Measurements from ENCODE around the gene KCNIP1. TPM values are rescaled to one million over a fixed set of nuclear protein-coding genes. Genes with fewer than 3 reads are reported as not detected.

The KCNIP1 gene
- total and polyA plus RNA-seq, 2 of the 8 experiments (the other 6 are each of a cell fraction or from before 2014, with no cell fraction given) = 0.52 to 0.83 TPM

GRCh38 chr5:170579601-170580000, 75.8 kb downstream of the KCNIP1 start:
- no peaks in the 10 kb centered on the region for H3K36me3 ChIP-seq (ENCODE audit: control insufficient read depth in 2 of 4, insufficient read depth in 4 of 4, low read length in 3 of 4)
- H4K8ac ChIP-seq (ENCODE audit: extremely low read depth, insufficient read depth, low read length) = no peak overlapping the region
- H3K23me2 ChIP-seq (ENCODE audit: low read depth, low read length) = no peaks in the 10 kb centered on the region; the same call in 1 of the 2 replicates
- 81% methylated on average over 3 of the region's 3 CpGs; no CpG with 5 or more reads in 1 of the 2 experiments for WGBS, 2 experiments (ENCODE audit: extremely low coverage in 1 of 2, insufficient coverage in 1 of 2, insufficient read length in 1 of 2, insufficient replicate concordance in 2 of 2, low coverage in 1 of 2, low lambda C conversion rate in 2 of 2, missing lambda C conversion rate in 1 of 2)
- ChIA-PET CTCF (ENCODE audit: partially characterized antibody) (interaction anchor here (0.8 to 1.4 kb wide), 3 partner anchors 9 to 145 kb away, joined by 3 to 4 read pairs (median 4); no protein-coding TSS in a partner anchor), POLR2A (ENCODE audit: partially characterized antibody) (interaction anchor here (0.8 to 1.2 kb wide), 2 partner anchors 9 to 17 kb away, joined by 3 to 4 read pairs; no protein-coding TSS in a partner anchor)
- no peak overlapping the region for H3K9ac ChIP-seq (replicated peaks in 1 of 4; ENCODE audit: extremely low read depth in 1 of 4, low read depth in 3 of 4, low read length in 3 of 4)
- no peak overlapping the region for H2BK12ac ChIP-seq (ENCODE audit: low read depth, low read length)
- no peak overlapping the region for H2AK5ac ChIP-seq (ENCODE audit: low read depth, low read length)
- no peaks in the 10 kb centered on the region for H3K9me3 ChIP-seq (ENCODE audit: insufficient read depth in 2 of 2, low read depth in 1 of 2, low read length in 1 of 2)
- H3K27me3 ChIP-seq (replicated peaks in 1 of 4; ENCODE audit: control insufficient read depth in 3 of 4, extremely low read depth in 1 of 4, insufficient read depth in 3 of 4, low read length in 3 of 4) = no peaks in the 10 kb centered on the region
- DNase-seq (ENCODE audit: low read depth in 1 of 2, low spot score in 2 of 2) (no peak), FAIRE-seq (no peak)
- no peak overlapping the region for H2BK20ac ChIP-seq (ENCODE audit: low read length)
- H3K79me2 ChIP-seq (ENCODE audit: control insufficient read depth in 1 of 2, insufficient read depth in 2 of 2, low read length in 2 of 2) = no peaks in the 10 kb centered on the region
- no peak overlapping the region for H3K18ac ChIP-seq (ENCODE audit: extremely low read depth, low read length)
- no peak overlapping the region for H3K56ac ChIP-seq (replicated peaks; ENCODE audit: insufficient read length, low read depth, low read length)
- no peak overlapping the region for H2BK15ac ChIP-seq (ENCODE audit: low read length)
- no peak overlapping the region for H2BK120ac ChIP-seq (replicated peaks; ENCODE audit: low read depth, low read length)
- H3K27ac ChIP-seq (ENCODE audit: low read depth, low read length) = no peak overlapping the region
- H3K4me2 ChIP-seq (ENCODE audit: insufficient read depth in 1 of 2, low read depth in 2 of 2, low read length in 2 of 2) = no peak overlapping the region
- no peaks in the 10 kb centered on the region for H3K79me1 ChIP-seq (ENCODE audit: low read depth, low read length)
- H3K23ac ChIP-seq (ENCODE audit: insufficient read length) = no peak overlapping the region
- H3K4ac ChIP-seq (replicated peaks; ENCODE audit: insufficient read length, low read depth, low read length) = no peak overlapping the region
- no peak overlapping the region for H4K91ac ChIP-seq (replicated peaks; ENCODE audit: insufficient read length, low read length)
- H2BK5ac ChIP-seq (ENCODE audit: low read depth, low read length) = no peak overlapping the region
- no peak overlapping the region for H4K5ac ChIP-seq (ENCODE audit: insufficient read length, low read depth, low read length)
- no peak overlapping the region for H3K14ac ChIP-seq (ENCODE audit: insufficient read length)
- H4K20me1 ChIP-seq (replicated peaks in 1 of 2; ENCODE audit: control insufficient read depth in 1 of 2, insufficient read depth in 2 of 2, low read length in 2 of 2) = no peaks in the 10 kb centered on the region
- no peak overlapping the region for H2AFZ ChIP-seq (ENCODE audit: low read length)
- H3K4me3 ChIP-seq (ENCODE audit: extremely low read depth in 1 of 4, insufficient read depth in 2 of 4, low read depth in 3 of 4, low read length in 4 of 4) = no peak overlapping the region
- H3K4me1 ChIP-seq (replicated peaks in 1 of 4; ENCODE audit: control insufficient read depth in 3 of 4, insufficient read depth in 4 of 4, low read length in 3 of 4) = no peaks in the 10 kb centered on the region; a peak in 1 of 7 replicates
- TF ChIP-seq KDM5A (IDR thresholded peaks at IDR 0.05; ENCODE audit: low read length) = no peak
- TF ChIP-seq KDM4A (IDR thresholded peaks at IDR 0.05; ENCODE audit: low read depth, low read length, severe bottlenecking) = no peak
- no peak for TF ChIP-seq JUND (IDR thresholded peaks at IDR 0.05; ENCODE audit: low read length)
- no peak for TF ChIP-seq SP4 (IDR thresholded peaks at IDR 0.05; ENCODE audit: low read length)
- TF ChIP-seq HDAC2 (IDR thresholded peaks at IDR 0.05; ENCODE audit: borderline replicate concordance in 1 of 2, low read depth in 2 of 2, low read length in 2 of 2) = no peak
- TF ChIP-seq CBX5 (IDR thresholded peaks at IDR 0.05; ENCODE audit: low read depth, low read length) = no peak
- TF ChIP-seq YY1 (IDR thresholded peaks at IDR 0.05; ENCODE audit: low read depth, low read length) = no peak
- TF ChIP-seq ASH2L (IDR thresholded peaks at IDR 0.05; ENCODE audit: low read length) = no peak
- TF ChIP-seq JUN (IDR thresholded peaks at IDR 0.05; ENCODE audit: low read depth, low read length) = no peak
- TF ChIP-seq CBX8 (IDR thresholded peaks at IDR 0.05; ENCODE audit: borderline replicate concordance, low read depth, low read length) = no peak
- no peak for TF ChIP-seq POLR2A (IDR thresholded peaks at IDR 0.05; ENCODE audit: control extremely low read depth in 1 of 2, low read depth in 2 of 2, low read length in 2 of 2)
- TF ChIP-seq NANOG (IDR thresholded peaks at IDR 0.05; ENCODE audit: insufficient read depth, low read depth, low read length, poor library complexity, severe bottlenecking) = no peak
- TF ChIP-seq USF2 (IDR thresholded peaks at IDR 0.05; ENCODE audit: low read length) = no peak
- TF ChIP-seq SIN3A (conservative IDR thresholded peaks at IDR 0.05 in 1 of 2, IDR thresholded peaks at IDR 0.05 in 1 of 2; ENCODE audit: low read depth in 1 of 2, low read length in 2 of 2) = no peak

Measured in H1 (cell line).